A673 (cell line): ENCODE measurements around the gene MAN2A2. TPM values are rescaled to one million over a fixed set of nuclear protein-coding genes. Genes with fewer than 3 reads are reported as not detected.

Source experiments
- BruUV-seq: library from RNA; stranded (reverse); fragments of 400-500 nt; replicated peaks from 2 replicates; lab custom pipeline; 2021; lab: Mats Ljungman, UMichigan
- CTCF ChIA-PET: fragments of 300-600 bp; sonication (Branson Sonifier 250); formaldehyde crosslinking; loops from one replicate; lab custom pipeline; 2022; ENCODE audit warnings: antibody characterized with exemption; lab: Charles Lee
- POLR2A ChIA-PET: fragments of 300-600 bp; sonication (Branson Sonifier 250); formaldehyde crosslinking; loops from one replicate; lab custom pipeline; 2022; ENCODE audit warnings: antibody characterized with exemption; ENCODE audit not compliant: low non-redundant PET; lab: Charles Lee
- DNase-seq: peaks from one replicate; pipeline ENCODE4 v3.0.0-alpha.2; 2015; ENCODE audit warnings: low spot score
- H3K27ac ChIP-seq: fragments of 200-600 bp; sonication (generic); 2 replicates; pipeline ENCODE4 v1.5.1; 2016; ENCODE audit warnings: mixed run types, low read depth, mild to moderate bottlenecking, mixed read lengths, antibody characterized with exemption, low read length; ENCODE audit not compliant: poor library complexity, severe bottlenecking
- H3K27me3 ChIP-seq: fragments of 200-600 bp; sonication (generic); replicated peaks from 2 replicates; pipeline ENCODE4 v1.6.1; 2017; ENCODE audit warnings: mixed run types, low read depth, mild to moderate bottlenecking, mixed read lengths, antibody characterized with exemption, low read length; ENCODE audit not compliant: insufficient read depth, poor library complexity
- H3K36me3 ChIP-seq: fragments of 200-600 bp; sonication (generic); 2 replicates; pipeline ENCODE4 v1.6.1; 2016; ENCODE audit warnings: mixed run types, mild to moderate bottlenecking, mixed read lengths, antibody characterized with exemption, low read length; ENCODE audit not compliant: insufficient read depth, poor library complexity, severe bottlenecking
- H3K4me1 ChIP-seq: fragments of 200-600 bp; sonication (generic); 2 replicates; pipeline ENCODE4 v1.6.1; 2017; ENCODE audit warnings: mixed run types, mild to moderate bottlenecking, mixed read lengths, antibody characterized with exemption, low read length; ENCODE audit not compliant: insufficient read depth, poor library complexity, severe bottlenecking
- H3K4me3 ChIP-seq: fragments of 200-600 bp; sonication (generic); 2 replicates; pipeline ENCODE4 v1.5.1; 2016; ENCODE audit warnings: low read depth, mixed run types, mild to moderate bottlenecking, mixed read lengths, low read length; ENCODE audit not compliant: poor library complexity, severe bottlenecking
- H3K9me3 ChIP-seq: fragments of 200-600 bp; sonication (generic); 2 replicates; pipeline ENCODE4 v1.6.1; 2016; ENCODE audit warnings: mixed run types, low read depth, mild to moderate bottlenecking, mixed read lengths, antibody characterized with exemption, low read length; ENCODE audit not compliant: poor library complexity, severe bottlenecking
- CTCF ChIP-seq: fragments of 300-800, 200-600 bp; sonication (generic); conservative IDR thresholded peaks from 2 replicates; pipeline ENCODE4 v1.5.1; 2017; ENCODE audit warnings: low read depth, mild to moderate bottlenecking, antibody characterized with exemption, low read length, moderate library complexity, mixed read lengths
- EZH2 ChIP-seq: fragments of 200-600 bp; sonication (generic); IDR thresholded peaks from 2 replicates; pipeline ENCODE4 v1.6.1; 2017; ENCODE audit warnings: borderline replicate concordance, low read depth, mild to moderate bottlenecking, mixed read lengths, antibody characterized with exemption, low read length; ENCODE audit not compliant: poor library complexity, severe bottlenecking
- intact Hi-C: fragments of 100-400 bp; cut with micrococcal nuclease; formaldehyde crosslinking; loops from one replicate; pipeline ENCODE4 v1.10.0; 2022; ENCODE audit not compliant: unreplicated experiment
- total RNA-seq: library from RNA; stranded (reverse); gene quantifications from 2 replicates; pipeline ENCODE4 v1.2.3, GENCODE V29; 2021

MAN2A2 gene
- total RNA-seq, 1 experiment from 2014 or later = 75.7 TPM

DNA sequence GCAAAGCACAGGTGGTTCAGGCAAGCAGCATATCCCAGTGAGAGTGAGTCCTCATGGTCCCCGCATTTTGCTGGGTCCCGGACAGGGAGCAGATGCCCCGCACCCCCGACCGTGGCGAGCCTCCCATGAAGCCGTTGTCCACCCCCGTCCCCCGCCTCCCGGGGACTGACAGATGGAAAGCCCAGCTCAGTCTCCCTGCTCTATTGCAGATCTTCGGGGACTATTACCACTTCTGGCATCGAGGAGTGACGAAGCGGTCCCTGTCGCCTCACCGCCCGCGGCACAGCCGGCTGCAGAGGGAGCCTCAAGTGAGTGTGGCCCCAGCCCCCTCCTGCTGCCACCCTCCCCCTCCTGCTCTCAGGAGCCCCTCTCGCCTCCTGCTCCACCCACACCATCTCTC lies 27.1 kb upstream of the MAN2A2 start:
- CTCF ChIA-PET = interaction anchor here (0.5 kb wide), 1 partner anchor 642 kb away, joined by 4 read pairs; the partner anchor contains the start of gene CIB1

GRCh38 chr15:90876512-90877170 lies 26.5 kb upstream of the MAN2A2 start:
- no peak for DNase-seq
- no peak overlapping the region for H3K4me3 ChIP-seq
- peaks cover 18% of the 10 kb centered on the region for H3K4me1 ChIP-seq
- no peaks in the 10 kb centered on the region for H3K27me3 ChIP-seq
- H3K9me3 ChIP-seq = no peaks in the 10 kb centered on the region
- intact Hi-C loops = no loop called here
- ChIA-PET CTCF (interaction anchor here (0.5 kb wide), 1 partner anchor 643 kb away, joined by 4 read pairs; the partner anchor contains the start of gene CIB1), POLR2A (no interaction called here)
- no peak for TF ChIP-seq EZH2
- TF ChIP-seq CTCF = no peak
- H3K27ac ChIP-seq = no peak overlapping the region
- peaks cover 46% of the 10 kb centered on the region for H3K36me3 ChIP-seq
- no TSS peak for BruUV-seq

More for the DNA sequence above, 27.1 kb upstream of the MAN2A2 start:
- Histone ChIP-seq H3K4me1 (peaks cover 18% of the 10 kb centered on the region), H3K36me3 (peaks cover 43% of the 10 kb centered on the region), H3K9me3 (no peaks in the 10 kb centered on the region), H3K4me3 (no peak overlapping the region), H3K27ac (no peak overlapping the region), H3K27me3 (no peaks in the 10 kb centered on the region)
- TF ChIP-seq CTCF (no peak), EZH2 (no peak)
- no TSS peak for BruUV-seq
- DNase-seq = no peak
- intact Hi-C loops = no loop called here
- POLR2A ChIA-PET = no interaction called here

DNA sequence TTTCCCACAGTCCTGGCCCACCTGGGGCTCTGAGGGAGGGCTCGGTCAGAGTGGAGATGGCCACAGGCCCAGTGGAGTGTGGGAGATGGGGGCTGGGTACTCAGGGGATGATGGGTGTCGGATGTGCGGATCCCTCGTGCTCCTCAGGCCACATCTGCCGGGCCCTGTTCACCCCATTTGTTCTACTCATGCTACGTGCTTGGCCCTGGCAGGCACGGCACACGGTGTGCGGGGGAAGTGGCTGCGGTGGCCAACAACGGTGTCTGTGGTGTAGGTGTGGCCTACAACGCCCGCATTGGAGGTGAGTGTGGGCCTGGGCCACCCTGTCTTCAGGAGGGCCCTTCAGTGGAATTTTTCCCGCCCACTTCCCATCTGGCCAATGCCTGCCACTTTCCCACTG lies 25.8 kb upstream of the MAN2A2 start:
- CTCF ChIA-PET = no interaction called here
- H3K4me1 ChIP-seq = peaks cover 18% of the 10 kb centered on the region
- POLR2A ChIA-PET = no interaction called here
- no peak overlapping the region for H3K4me3 ChIP-seq
- TF ChIP-seq CTCF = no peak
- no peak for TF ChIP-seq EZH2
- intact Hi-C loops = no loop called here
- no peak overlapping the region for H3K27ac ChIP-seq
- H3K9me3 ChIP-seq = no peaks in the 10 kb centered on the region
- DNase-seq = no peak
- no peaks in the 10 kb centered on the region for H3K27me3 ChIP-seq
- BruUV-seq = no TSS peak
- H3K36me3 ChIP-seq = peaks cover 50% of the 10 kb centered on the region
